ENCODE results near the gene DNAH17.
"Not testable (repeated sequence)": the region's sequence is repeated elsewhere in the genome, so short reads cannot be mapped to it uniquely, and the experiment has no call there.

The DNAH17 gene

DNA sequence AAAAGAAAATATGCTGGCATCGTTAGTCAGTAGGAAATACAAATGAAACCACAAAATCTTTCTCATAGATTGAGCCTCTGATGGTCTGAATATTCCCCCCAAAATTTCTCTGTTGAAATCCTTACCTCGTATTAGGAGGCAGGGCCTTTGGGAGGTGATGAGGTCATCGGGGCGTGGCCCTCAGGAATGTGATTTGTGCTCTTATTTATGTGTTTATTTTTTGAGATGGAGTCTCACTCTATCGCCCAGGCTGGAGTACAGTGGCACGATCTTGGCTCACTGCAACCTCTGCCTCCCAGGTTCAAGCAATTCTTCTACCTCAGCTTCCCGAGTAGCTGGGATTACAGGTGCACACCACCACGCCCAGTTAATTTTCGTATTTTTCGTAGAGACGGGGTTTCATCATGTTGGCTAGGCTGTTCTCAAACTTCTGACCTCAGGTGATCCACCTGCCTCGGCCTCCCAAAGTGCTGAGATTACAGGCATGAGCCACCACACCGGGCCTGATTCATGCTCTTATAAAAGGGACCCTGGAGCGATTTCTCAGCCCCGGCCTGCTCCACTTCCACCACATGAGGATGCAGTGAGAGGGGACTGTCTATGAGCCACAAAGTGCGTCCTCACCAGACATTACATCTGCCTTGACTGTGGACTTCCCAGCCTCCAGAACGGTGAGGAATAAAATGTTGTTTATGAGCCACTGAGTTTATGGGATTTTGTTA lies 53.1 kb downstream of the DNAH17 start:
- DNase-seq, result no peak

- no peak for DNase-seq
Observed at GRCh38 chr17:78522031-78522809, 55.0 kb downstream of the DNAH17 start.

- DNase-seq, result no peak
Observed at GRCh38 chr17:78517421-78517820, 59.8 kb downstream of the DNAH17 start.

GRCh38 chr17:78515480-78515879 lies 61.7 kb downstream of the DNAH17 start:
- DNase-seq, result no peak

- DNase-seq, result no peak
Observed at GRCh38 chr17:78514521-78514920, 62.7 kb downstream of the DNAH17 start.

GRCh38 chr17:78512976-78513375 lies 64.2 kb downstream of the DNAH17 start:
- no peak for DNase-seq

- no peak for DNase-seq
Observed at GRCh38 chr17:78510141-78511075, 66.8 kb downstream of the DNAH17 start.

GRCh38 chr17:78507526-78507925 lies 69.7 kb downstream of the DNAH17 start:
- DNase-seq, result no peak

- DNase-seq, result no peak
Observed at GRCh38 chr17:78506454-78507309, 70.5 kb downstream of the DNAH17 start.

- no peak for DNase-seq
Observed at GRCh38 chr17:78504156-78504925, 72.9 kb downstream of the DNAH17 start.

GRCh38 chr17:78503388-78503787 lies 73.8 kb downstream of the DNAH17 start:
- DNase-seq, result not testable (repeated sequence)

GRCh38 chr17:78502611-78503148 lies 74.5 kb downstream of the DNAH17 start:
- no peak for DNase-seq

DNA sequence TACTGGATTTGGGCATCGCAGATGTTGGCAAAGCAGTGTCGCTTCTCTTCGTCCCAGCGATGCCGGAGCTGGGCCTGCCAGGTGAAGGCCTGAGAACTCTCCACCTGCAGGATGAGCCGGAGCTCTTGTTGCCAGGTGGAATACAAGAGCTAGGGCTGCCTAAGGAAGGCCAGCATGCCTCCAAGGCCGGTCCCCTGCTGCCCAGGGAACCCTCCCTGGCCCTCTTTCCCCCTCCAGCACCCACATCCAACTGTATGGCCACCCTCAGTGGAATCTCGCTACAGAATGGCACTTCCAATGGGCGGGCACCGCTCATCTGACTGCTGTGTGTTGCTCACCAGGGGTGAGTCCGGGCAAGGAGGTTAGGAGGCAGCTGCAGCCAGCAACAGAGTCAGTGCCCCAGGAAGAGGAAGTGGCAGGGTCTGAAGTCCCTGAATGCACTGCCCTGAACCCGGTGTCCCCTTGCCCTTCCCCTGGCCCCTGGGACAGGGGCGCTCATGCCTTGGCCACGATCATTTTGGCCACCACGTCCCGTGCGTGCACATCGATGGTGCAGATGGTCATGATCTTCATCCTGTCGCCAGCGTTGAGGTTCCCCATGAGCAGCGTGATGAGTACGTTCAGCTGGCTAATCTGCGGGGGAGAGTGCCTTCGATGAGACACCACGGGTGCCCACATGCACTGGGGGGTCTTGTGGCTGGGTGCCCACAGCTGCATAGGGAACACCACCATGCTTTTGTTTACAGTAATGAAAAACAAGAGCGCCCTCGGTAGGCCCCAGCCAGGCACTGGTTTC lies 75.8 kb downstream of the DNAH17 start:
- DNase-seq, result no peak

- no peak for DNase-seq
Observed at GRCh38 chr17:78500806-78501205, 76.4 kb downstream of the DNAH17 start.

- DNase-seq, result no peak
Observed at GRCh38 chr17:78499715-78500540, 77.3 kb downstream of the DNAH17 start.

- DNase-seq, result no peak
Observed at GRCh38 chr17:78498848-78499247, 78.3 kb downstream of the DNAH17 start.

DNA sequence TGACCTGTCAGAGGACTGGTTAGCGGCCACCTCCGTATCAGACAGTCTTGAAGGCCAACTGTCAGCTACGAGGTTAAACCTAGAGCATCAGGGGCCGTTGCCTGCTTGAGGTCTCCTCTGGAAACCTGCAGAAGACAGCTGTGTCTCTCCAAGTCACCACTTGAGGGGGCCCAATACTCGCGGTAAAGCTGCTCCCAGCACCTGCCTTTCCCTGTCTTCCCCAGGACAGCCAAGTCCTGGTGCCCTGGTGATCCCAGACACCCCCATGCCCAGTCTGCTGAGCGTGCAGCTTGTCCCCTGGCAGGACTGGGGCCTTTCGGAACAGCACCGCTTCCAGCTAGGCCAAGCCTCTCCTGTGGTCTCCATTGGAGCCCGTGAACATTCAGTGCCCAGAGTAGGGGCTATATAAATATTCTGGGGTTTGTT lies 80.1 kb downstream of the DNAH17 start:
- peak; percentile 24 for DNase-seq

- DNase-seq, result no peak
Observed at GRCh38 chr17:78496311-78496710, 80.9 kb downstream of the DNAH17 start.

DNA sequence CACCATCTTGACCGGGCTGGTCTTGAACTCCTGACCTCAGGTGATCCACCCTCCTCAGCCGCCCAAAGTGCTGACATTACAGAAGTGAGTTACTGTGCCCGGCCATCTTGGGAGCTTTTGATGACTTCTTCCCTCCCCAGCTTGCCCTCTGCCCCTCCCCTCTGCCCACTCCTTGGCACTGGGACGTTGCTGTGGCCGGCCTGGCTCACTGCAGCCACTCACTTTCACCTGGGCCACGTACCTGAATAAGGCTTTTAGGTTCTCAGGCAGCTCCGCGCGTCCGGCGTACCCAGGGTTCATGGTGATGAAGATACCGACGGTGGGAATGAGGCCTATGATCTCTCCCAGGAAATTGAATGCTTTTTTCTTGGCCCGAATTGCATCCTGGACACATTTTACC lies 81.6 kb downstream of the DNAH17 start:
- DNase-seq, result no peak

Data from activated T-cell treated with anti-CD3 and anti-CD28 coated beads for 4 hours (primary cell).